ENCODE results near the gene TXNDC2.

DNA sequence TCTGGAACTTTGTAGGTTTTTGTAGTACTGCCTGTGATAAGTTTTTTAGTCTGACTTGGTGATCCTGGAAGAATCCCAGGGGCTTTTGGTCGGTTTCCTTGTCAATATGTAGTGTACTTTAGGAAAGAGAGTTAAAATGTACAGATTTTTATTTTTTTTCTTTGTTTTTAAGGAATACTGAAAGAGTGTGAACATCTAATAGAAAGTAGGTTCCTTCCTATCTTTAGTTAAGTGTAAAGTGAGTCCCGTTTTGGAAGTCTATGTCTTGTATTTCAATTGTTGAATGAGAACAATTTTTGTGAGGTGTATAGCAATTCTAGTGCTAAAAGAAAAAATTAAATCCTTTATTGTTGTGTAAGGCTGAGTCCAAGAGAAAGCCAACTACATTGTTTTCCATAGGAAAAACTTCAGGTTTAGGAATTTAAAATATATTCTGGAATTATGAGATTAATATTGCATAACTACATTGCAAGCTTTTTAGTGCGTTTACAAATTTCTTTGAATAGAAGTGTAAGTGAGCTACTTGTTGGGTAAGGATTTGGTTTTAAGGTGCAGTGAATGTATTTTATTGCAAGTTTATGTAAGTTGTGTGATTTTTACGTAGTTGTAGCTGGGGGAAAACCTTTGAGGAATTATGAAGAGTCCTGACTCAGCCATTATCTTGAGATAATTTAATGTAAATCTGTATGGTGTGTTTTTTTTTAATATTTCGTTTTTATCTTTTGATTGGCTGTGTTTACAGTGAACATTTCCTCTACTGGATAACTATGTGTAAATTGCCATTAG lies 29.7 kb downstream of the TXNDC2 start:
- TF ChIP-seq CTCF (IDR thresholded peaks at IDR 0.05), result no peak
- no peak for TF ChIP-seq POLR2A (IDR thresholded peaks at IDR 0.05)
